Liver (tissue), 9 donors: ENCODE results near the gene OR7D2. TPM values are rescaled to one million over a fixed set of nuclear protein-coding genes. Genes with fewer than 3 reads are reported as not detected.

ENCODE experiments used
- DNase-seq: peaks from one replicate; pipeline ENCODE4 v3.0.0-alpha.2; 2017; ENCODE audit warnings: low spot score
- H3K27ac ChIP-seq, 2 donors: one replicate each; pipeline ENCODE4 v1.7.0; 2013; ENCODE audit warnings: inconsistent platforms in 2 of 2, low read length in 2 of 2, control low read depth in 1 of 2, low read depth in 1 of 2, mild to moderate bottlenecking in 1 of 2
- H3K27me3 ChIP-seq, 4 donors: one replicate each; pipeline versions ENCODE4 v1.6.1 to v1.7.0; 2013; ENCODE audit warnings: low read length in 3 of 4, inconsistent platforms in 1 of 4, mild to moderate bottlenecking in 1 of 4, moderate library complexity in 1 of 4; ENCODE audit not compliant: control insufficient read depth in 4 of 4, insufficient read depth in 4 of 4
- H3K36me3 ChIP-seq, 4 donors: one replicate each; pipeline versions ENCODE4 v1.6.1 to v1.7.0; 2013; ENCODE audit warnings: low read length in 3 of 4, mild to moderate bottlenecking in 3 of 4, low read depth in 1 of 4, moderate library complexity in 1 of 4; ENCODE audit not compliant: control insufficient read depth in 4 of 4, insufficient read depth in 3 of 4
- H3K4me1 ChIP-seq, 4 donors: one replicate each; pipeline versions ENCODE4 v1.6.1 to v1.7.0; 2013; ENCODE audit warnings: low read length in 3 of 4, mild to moderate bottlenecking in 3 of 4, moderate library complexity in 1 of 4; ENCODE audit not compliant: control insufficient read depth in 4 of 4, insufficient read depth in 4 of 4
- H3K4me3 ChIP-seq, 3 donors: one replicate each; pipeline versions ENCODE4 v1.6.1 to v1.7.0; 2013; ENCODE audit warnings: low read length in 3 of 3, control low read depth in 1 of 3, low read depth in 1 of 3, mild to moderate bottlenecking in 1 of 3
- H3K9ac ChIP-seq, 2 donors: one replicate each; pipeline ENCODE4 v1.7.0; 2013; ENCODE audit warnings: low read length in 2 of 2, mild to moderate bottlenecking in 2 of 2, moderate library complexity in 2 of 2, control low read depth in 1 of 2, low read depth in 1 of 2
- H3K9me3 ChIP-seq, 4 donors: one replicate each; pipeline versions ENCODE4 v1.6.1 to v1.7.0; 2013; ENCODE audit warnings: low read length in 3 of 4; ENCODE audit not compliant: control insufficient read depth in 4 of 4
- ATF3 ChIP-seq: IDR thresholded peaks from 2 replicates; pipeline ENCODE4 v1.6.1; 2016; ENCODE audit warnings: antibody characterized with exemption
- CTCF ChIP-seq: fragments of 150-350 bp; IDR thresholded peaks from 2 replicates; pipeline ENCODE4 v1.5.1; 2017; ENCODE audit warnings: improper control_type of control experiment, low read depth, low read length; ENCODE audit not compliant: missing input control
- EGR1 ChIP-seq, 2 donors: IDR thresholded peaks; 2 replicates each; pipeline ENCODE4 v1.6.1; 2016 to 2018; ENCODE audit warnings: antibody characterized with exemption in 2 of 2, low read depth in 2 of 2
- FOXA1 ChIP-seq: IDR thresholded peaks from 2 replicates; pipeline ENCODE4 v1.6.1; 2016; ENCODE audit warnings: antibody characterized with exemption
- FOXA2 ChIP-seq: IDR thresholded peaks from 2 replicates; pipeline ENCODE4 v1.6.1; 2016; ENCODE audit warnings: antibody characterized with exemption
- GABPA ChIP-seq, 2 donors: IDR thresholded peaks in 1 of 2; conservative IDR thresholded peaks in 1 of 2; 2 replicates each; pipeline ENCODE4 v1.6.1; 2016; ENCODE audit warnings: antibody characterized with exemption in 2 of 2, mild to moderate bottlenecking in 1 of 2, moderate library complexity in 1 of 2
- HNF4A ChIP-seq, 2 donors: conservative IDR thresholded peaks; 2 replicates each; pipeline ENCODE4 v1.6.1; 2016; ENCODE audit warnings: antibody characterized with exemption in 2 of 2, mild to moderate bottlenecking in 2 of 2
- HNF4G ChIP-seq: IDR thresholded peaks from 2 replicates; pipeline ENCODE4 v1.6.1; 2016; ENCODE audit warnings: antibody characterized with exemption
- JUND ChIP-seq, 2 donors: IDR thresholded peaks; 2 replicates each; pipeline ENCODE4 v1.6.1; 2016; ENCODE audit warnings: antibody characterized with exemption in 2 of 2
- MAX ChIP-seq: IDR thresholded peaks from 2 replicates; pipeline ENCODE4 v1.6.1; 2016; ENCODE audit warnings: antibody characterized with exemption
- NR2F2 ChIP-seq: IDR thresholded peaks from 2 replicates; pipeline ENCODE4 v1.6.1; 2016; ENCODE audit warnings: antibody characterized with exemption
- RAD21 ChIP-seq, 2 donors: IDR thresholded peaks; 2 replicates each; pipeline ENCODE4 v1.6.1; 2016; ENCODE audit warnings: antibody characterized with exemption in 2 of 2, mild to moderate bottlenecking in 2 of 2
- RXRA ChIP-seq, 2 donors: IDR thresholded peaks; 2 replicates each; pipeline ENCODE4 v1.6.1; 2017 to 2018; ENCODE audit warnings: antibody characterized with exemption in 2 of 2, mild to moderate bottlenecking in 1 of 2
- SP1 ChIP-seq: IDR thresholded peaks from 2 replicates; pipeline ENCODE4 v1.6.1; 2018; ENCODE audit warnings: antibody characterized with exemption, mild to moderate bottlenecking
- TAF1 ChIP-seq: conservative IDR thresholded peaks from 2 replicates; pipeline ENCODE4 v1.6.1; 2016; ENCODE audit warnings: antibody characterized with exemption, mild to moderate bottlenecking
- YY1 ChIP-seq: IDR thresholded peaks from 2 replicates; pipeline ENCODE4 v1.6.1; 2016; ENCODE audit warnings: antibody characterized with exemption, mild to moderate bottlenecking
- WGBS: extraction: QIAGEN DNeasy Blood & Tissue Kit; methylation state at CpG from one replicate; pipeline ENCODE4 v1.1.7; 2013; 5-methylcytosine and 5-hydroxymethylcytosine counted together
- polyA plus RNA-seq, 2 donors: library from polyadenylated mRNA; stranded (reverse) in 1 of 2; unstranded in 1 of 2; fragments of 200-250 nt in 1 of 2; fragments of >200 nt in 1 of 2; fragmentation: Nextera tagmentation in 1 of 2; extraction: Ambion mirVana in 1 of 2; gene quantifications; one replicate each; pipeline versions ENCODE4 v1.2.1 to v1.2.3, GENCODE V29; 2013 to 2015
- total RNA-seq, 2 donors: library from RNA; depleted of rRNA; stranded (reverse); fragments of >200 nt; gene quantifications; one replicate each; pipeline ENCODE4 v1.2.3, GENCODE V29; 2014
- TF ChIP-seq, protein P1 (sequence below): IDR thresholded peaks from 2 replicates; pipeline ENCODE4 v1.6.1; 2016; ENCODE audit warnings: antibody characterized with exemption, mild to moderate bottlenecking
- TF ChIP-seq, protein P2 (sequence below): IDR thresholded peaks from 2 replicates; pipeline ENCODE4 v1.6.1; 2016; ENCODE audit warnings: antibody characterized with exemption
- donor health status: healthy.
- donor health status: healthy.
- donor health status: healthy.
- donor health status: healthy.
- donor health status: healthy.

OR7D2 gene
- total and polyA plus RNA-seq, 4 donors, result 0.06 to 0.18 TPM; not detected in 2

- Histone ChIP-seq H3K9me3 (peaks cover 0 to 13% (median 0%) of the 10 kb centered on the region in 4 donors), H3K4me3 (peak within 1 kb of the TSS; percentile 86 to 100 (median 100)), H3K27me3 (no peaks in the 10 kb centered on the region), H3K36me3 (peaks cover 0 to 2% (median 0%) of the 10 kb centered on the region in 4 donors), H3K27ac (peak within 1 kb of the TSS; percentile 90 to 94), H3K9ac (peak within 1 kb of the TSS; percentile 75 to 93), H3K4me1 (peaks cover 0 to 18% (median 15%) of the 10 kb centered on the region in 4 donors)
- under 1% methylated on average over 43 of the region's 43 CpGs for WGBS
- DNase-seq, result peak; percentile 89
- TF ChIP-seq NR2F2, result peak; percentile 75
- no peak for TF ChIP-seq JUND (IDR thresholded peaks at IDR 0.05)
- peak; percentile 58 for TF ChIP-seq MAX
- no peak for TF ChIP-seq FOXA1
- peak; percentile 27 to 41 for TF ChIP-seq RXRA (IDR thresholded peaks at IDR 0.05)
- TF ChIP-seq, protein P1, sequence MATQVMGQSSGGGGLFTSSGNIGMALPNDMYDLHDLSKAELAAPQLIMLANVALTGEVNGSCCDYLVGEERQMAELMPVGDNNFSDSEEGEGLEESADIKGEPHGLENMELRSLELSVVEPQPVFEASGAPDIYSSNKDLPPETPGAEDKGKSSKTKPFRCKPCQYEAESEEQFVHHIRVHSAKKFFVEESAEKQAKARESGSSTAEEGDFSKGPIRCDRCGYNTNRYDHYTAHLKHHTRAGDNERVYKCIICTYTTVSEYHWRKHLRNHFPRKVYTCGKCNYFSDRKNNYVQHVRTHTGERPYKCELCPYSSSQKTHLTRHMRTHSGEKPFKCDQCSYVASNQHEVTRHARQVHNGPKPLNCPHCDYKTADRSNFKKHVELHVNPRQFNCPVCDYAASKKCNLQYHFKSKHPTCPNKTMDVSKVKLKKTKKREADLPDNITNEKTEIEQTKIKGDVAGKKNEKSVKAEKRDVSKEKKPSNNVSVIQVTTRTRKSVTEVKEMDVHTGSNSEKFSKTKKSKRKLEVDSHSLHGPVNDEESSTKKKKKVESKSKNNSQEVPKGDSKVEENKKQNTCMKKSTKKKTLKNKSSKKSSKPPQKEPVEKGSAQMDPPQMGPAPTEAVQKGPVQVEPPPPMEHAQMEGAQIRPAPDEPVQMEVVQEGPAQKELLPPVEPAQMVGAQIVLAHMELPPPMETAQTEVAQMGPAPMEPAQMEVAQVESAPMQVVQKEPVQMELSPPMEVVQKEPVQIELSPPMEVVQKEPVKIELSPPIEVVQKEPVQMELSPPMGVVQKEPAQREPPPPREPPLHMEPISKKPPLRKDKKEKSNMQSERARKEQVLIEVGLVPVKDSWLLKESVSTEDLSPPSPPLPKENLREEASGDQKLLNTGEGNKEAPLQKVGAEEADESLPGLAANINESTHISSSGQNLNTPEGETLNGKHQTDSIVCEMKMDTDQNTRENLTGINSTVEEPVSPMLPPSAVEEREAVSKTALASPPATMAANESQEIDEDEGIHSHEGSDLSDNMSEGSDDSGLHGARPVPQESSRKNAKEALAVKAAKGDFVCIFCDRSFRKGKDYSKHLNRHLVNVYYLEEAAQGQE, result no peak
- no peak for TF ChIP-seq SP1
- no peak for TF ChIP-seq HNF4G
- TF ChIP-seq, protein P2, sequence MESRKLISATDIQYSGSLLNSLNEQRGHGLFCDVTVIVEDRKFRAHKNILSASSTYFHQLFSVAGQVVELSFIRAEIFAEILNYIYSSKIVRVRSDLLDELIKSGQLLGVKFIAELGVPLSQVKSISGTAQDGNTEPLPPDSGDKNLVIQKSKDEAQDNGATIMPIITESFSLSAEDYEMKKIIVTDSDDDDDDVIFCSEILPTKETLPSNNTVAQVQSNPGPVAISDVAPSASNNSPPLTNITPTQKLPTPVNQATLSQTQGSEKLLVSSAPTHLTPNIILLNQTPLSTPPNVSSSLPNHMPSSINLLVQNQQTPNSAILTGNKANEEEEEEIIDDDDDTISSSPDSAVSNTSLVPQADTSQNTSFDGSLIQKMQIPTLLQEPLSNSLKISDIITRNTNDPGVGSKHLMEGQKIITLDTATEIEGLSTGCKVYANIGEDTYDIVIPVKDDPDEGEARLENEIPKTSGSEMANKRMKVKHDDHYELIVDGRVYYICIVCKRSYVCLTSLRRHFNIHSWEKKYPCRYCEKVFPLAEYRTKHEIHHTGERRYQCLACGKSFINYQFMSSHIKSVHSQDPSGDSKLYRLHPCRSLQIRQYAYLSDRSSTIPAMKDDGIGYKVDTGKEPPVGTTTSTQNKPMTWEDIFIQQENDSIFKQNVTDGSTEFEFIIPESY, result peak; percentile 100
- TF ChIP-seq ATF3, result no peak
- TF ChIP-seq FOXA2, result no peak
- TF ChIP-seq YY1, result peak; percentile 99
- TF ChIP-seq TAF1, result no peak
- no peak for TF ChIP-seq EGR1 (IDR thresholded peaks at IDR 0.05; ENCODE audit: low read depth in 2 of 2)
- TF ChIP-seq RAD21 (IDR thresholded peaks at IDR 0.05), result no peak
- peak; percentile 36 to 89 for TF ChIP-seq GABPA (IDR thresholded peaks at IDR 0.05 in 1 of 2, conservative IDR thresholded peaks at IDR 0.05 in 1 of 2)
- TF ChIP-seq CTCF, result no peak
- TF ChIP-seq HNF4A (conservative IDR thresholded peaks at IDR 0.05), result peak in 1 of 2 donors; percentile 4
Measured at GRCh38 chr19:9140159-9140874, 38.5 kb upstream of the OR7D2 start, which contains the start of gene ZNF317. TSS of gene ZNF317 (plus strand) at chr19:9140397. CDS start at chr19:9156017, 15,620 bp downstream.
